Measurements from ENCODE around the gene RANBP3. TPM values are rescaled to one million over a fixed set of nuclear protein-coding genes. Genes with fewer than 3 reads are reported as not detected.

Gene RANBP3
- total RNA-seq, 1 experiment from 2014 or later: 62.4 TPM

DNA sequence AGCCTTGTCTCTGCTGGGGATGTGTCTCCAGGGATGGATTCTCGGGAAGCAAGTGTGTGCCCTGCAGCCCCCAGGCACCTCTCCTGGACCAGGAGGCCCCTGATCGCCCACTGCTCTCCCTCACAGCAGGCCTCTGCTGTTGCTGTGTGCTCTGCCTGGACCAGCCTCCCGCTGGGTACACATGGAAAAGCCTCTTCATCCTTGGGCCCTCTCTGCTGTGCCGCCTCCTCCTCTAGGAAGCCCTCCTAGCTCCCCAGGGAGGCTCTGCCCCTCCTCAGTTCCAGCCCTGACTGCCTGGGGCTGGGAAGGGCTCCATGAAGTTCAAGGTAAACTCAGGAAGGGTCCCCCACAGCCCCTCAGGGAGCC, 86.4 kb downstream of the RANBP3 start:
- Histone ChIP-seq H4K20me1 (ENCODE audit: insufficient read depth) (no peaks in the 10 kb centered on the region), H3K4me1 (ENCODE audit: control insufficient read depth in 1 of 2, insufficient read depth in 2 of 2, low read length in 2 of 2) (peaks cover 0 to 3% of the 10 kb centered on the region in 2 experiments; a peak in 1 of 4 replicates), H2AFZ (ENCODE audit: low read depth, low read length, poor library complexity, severe bottlenecking) (no peak overlapping the region), H3K27ac (ENCODE audit: low read depth, low read length) (no peak overlapping the region), H3K9me2 (ENCODE audit: insufficient read depth) (no peaks in the 10 kb centered on the region), H3K4me3 (replicated peaks in 1 of 2; ENCODE audit: low read depth in 1 of 2, low read length in 2 of 2) (no peak overlapping the region), H3K9me3 (ENCODE audit: control insufficient read depth in 1 of 2, insufficient read depth in 1 of 2, low read depth in 1 of 2, low read length in 2 of 2) (no peaks in the 10 kb centered on the region), H3K4me2 (ENCODE audit: low read length) (no peak overlapping the region), H3K9ac (ENCODE audit: low read length) (no peak overlapping the region), H3K36me3 (ENCODE audit: control insufficient read depth in 1 of 2, insufficient read depth in 2 of 2, low read length in 2 of 2) (0 out of 4 replicates have a peak, but pooled peaks cover 0 to 2% of the 10 kb centered on the region in 2 experiments), H3K27me3 (ENCODE audit: insufficient read depth, low read length) (no peaks in the 10 kb centered on the region), H3K79me2 (ENCODE audit: insufficient read depth, low read length) (no peaks in the 10 kb centered on the region)
- ChIA-PET POLR2A (interaction anchor here (1.2 kb wide), 1 partner anchor 64 kb away, joined by 3 read pairs; no protein-coding TSS in a partner anchor), RAD21 (ENCODE audit: low non-redundant PET in 1 of 2, low total read pairs in 2 of 2, uncharacterized antibody in 2 of 2, unreplicated experiment in 2 of 2) (no interaction called here), CTCF (interaction anchor here (1.6 to 3.7 kb wide), 2 partner anchors 85 to 87 kb away, joined by 3 to 48 read pairs; partner anchors contain the start of gene NRTN)
- no peak for ATAC-seq
- BruUV-seq (replicated peaks): no TSS peak
- intact Hi-C loops (cut with micrococcal nuclease): no loop called here
- TF ChIP-seq YY1 (IDR thresholded peaks at IDR 0.05; ENCODE audit: extremely low read depth, insufficient replicate concordance, low read depth, low read length) (no peak), EGR1 (IDR thresholded peaks at IDR 0.05; ENCODE audit: low read depth) (no peak), POLR2A (IDR thresholded peaks at IDR 0.05; ENCODE audit: borderline replicate concordance, extremely low read depth, insufficient read depth, insufficient read length) (no peak), SIN3A (IDR thresholded peaks at IDR 0.05; ENCODE audit: low read depth) (no peak), ZFX (IDR thresholded peaks at IDR 0.05) (no peak)
- TF ChIP-seq, protein P1, sequence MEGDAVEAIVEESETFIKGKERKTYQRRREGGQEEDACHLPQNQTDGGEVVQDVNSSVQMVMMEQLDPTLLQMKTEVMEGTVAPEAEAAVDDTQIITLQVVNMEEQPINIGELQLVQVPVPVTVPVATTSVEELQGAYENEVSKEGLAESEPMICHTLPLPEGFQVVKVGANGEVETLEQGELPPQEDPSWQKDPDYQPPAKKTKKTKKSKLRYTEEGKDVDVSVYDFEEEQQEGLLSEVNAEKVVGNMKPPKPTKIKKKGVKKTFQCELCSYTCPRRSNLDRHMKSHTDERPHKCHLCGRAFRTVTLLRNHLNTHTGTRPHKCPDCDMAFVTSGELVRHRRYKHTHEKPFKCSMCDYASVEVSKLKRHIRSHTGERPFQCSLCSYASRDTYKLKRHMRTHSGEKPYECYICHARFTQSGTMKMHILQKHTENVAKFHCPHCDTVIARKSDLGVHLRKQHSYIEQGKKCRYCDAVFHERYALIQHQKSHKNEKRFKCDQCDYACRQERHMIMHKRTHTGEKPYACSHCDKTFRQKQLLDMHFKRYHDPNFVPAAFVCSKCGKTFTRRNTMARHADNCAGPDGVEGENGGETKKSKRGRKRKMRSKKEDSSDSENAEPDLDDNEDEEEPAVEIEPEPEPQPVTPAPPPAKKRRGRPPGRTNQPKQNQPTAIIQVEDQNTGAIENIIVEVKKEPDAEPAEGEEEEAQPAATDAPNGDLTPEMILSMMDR (IDR thresholded peaks at IDR 0.05 in 2 of 3, conservative IDR thresholded peaks at IDR 0.05 in 1 of 3; ENCODE audit: borderline replicate concordance in 1 of 3, insufficient read depth in 1 of 3, low read depth in 2 of 3, low read length in 2 of 3): no peak
- TF ChIP-seq, protein P2, sequence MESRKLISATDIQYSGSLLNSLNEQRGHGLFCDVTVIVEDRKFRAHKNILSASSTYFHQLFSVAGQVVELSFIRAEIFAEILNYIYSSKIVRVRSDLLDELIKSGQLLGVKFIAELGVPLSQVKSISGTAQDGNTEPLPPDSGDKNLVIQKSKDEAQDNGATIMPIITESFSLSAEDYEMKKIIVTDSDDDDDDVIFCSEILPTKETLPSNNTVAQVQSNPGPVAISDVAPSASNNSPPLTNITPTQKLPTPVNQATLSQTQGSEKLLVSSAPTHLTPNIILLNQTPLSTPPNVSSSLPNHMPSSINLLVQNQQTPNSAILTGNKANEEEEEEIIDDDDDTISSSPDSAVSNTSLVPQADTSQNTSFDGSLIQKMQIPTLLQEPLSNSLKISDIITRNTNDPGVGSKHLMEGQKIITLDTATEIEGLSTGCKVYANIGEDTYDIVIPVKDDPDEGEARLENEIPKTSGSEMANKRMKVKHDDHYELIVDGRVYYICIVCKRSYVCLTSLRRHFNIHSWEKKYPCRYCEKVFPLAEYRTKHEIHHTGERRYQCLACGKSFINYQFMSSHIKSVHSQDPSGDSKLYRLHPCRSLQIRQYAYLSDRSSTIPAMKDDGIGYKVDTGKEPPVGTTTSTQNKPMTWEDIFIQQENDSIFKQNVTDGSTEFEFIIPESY (IDR thresholded peaks at IDR 0.05; ENCODE audit: extremely low read depth, insufficient replicate concordance, low read length): no peak
- no peak for DNase-seq (ENCODE audit: low read depth, low spot score)

Data from HCT116 (cell line).